Fibroblast of skin of right quadriceps (primary cell): ENCODE data around the gene COQ9.
A peak's percentile ranks its signal among the peaks of the same experiment; 100 is the strongest.
"Not testable (repeated sequence)": the region's sequence is repeated elsewhere in the genome, so short reads cannot be mapped to it uniquely, and the experiment has no call there.

ENCODE experiments used
- DNase-seq: peaks from one replicate; pipeline ENCODE4 v3.0.0-alpha.2; 2013

Gene COQ9

DNA sequence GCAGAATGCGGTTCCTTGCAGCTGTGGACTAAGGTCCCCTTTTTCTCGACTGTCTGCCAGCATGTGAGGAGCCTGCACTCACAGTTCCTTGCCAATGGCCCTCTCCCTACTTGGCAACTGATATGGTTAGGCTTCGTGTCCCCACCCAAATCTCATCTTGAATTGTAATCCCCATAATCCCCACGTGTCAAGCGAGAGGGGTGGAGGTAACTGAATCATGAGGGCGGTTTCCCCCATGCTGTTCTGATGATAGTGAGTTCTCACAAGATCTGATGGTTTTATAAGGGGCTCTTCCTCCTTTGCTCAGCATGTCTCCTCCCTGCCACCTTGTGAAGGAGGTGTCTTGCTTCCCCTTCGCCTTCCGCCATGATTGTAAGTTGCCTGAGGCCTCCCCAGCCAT is 20.0 kb upstream of the COQ9 start:
- DNase-seq: no peak

- DNase-seq: no peak
Measured at GRCh38 chr16:57427824-57428223, 19.5 kb upstream of the COQ9 start.

DNA sequence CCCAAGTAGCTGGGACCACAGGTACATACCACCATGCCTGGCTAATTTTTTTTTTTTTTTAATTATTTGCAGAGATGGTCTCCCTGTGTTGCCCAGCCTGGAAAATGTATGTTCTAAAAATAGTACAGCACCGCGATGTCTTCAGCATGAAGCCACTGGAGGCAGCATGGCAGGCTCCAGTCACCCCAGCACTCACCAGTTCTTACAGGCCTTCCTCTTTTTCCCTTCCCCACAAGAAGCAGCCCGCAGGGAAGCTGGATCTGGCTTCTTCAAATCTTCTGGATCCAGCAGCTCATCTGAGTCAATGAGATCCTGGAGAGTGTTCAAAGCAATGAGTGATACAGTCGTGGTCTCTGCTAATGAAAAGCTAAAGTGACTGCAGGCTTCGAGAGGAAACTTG is 16.3 kb upstream of the COQ9 start:
- no peak for DNase-seq

DNA sequence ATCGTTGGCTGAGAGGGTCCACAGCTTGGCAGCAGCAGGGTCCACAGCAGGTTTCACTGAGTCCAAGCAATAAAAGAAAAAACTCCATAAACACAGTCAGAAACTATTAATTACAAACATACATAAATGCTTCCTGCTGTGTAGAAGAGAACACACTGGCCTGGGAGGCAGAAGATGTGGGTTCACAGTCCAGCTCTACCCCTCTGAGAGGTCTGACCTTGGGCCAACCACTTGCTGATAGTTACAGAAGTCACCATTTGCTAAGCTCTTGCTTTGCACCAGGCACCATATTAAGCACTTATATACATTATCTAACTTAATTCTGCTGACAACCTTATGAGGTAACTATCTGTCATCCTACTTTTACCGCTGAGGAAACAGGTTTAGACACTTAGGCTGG is 14.8 kb upstream of the COQ9 start:
- DNase-seq: no peak

DNA sequence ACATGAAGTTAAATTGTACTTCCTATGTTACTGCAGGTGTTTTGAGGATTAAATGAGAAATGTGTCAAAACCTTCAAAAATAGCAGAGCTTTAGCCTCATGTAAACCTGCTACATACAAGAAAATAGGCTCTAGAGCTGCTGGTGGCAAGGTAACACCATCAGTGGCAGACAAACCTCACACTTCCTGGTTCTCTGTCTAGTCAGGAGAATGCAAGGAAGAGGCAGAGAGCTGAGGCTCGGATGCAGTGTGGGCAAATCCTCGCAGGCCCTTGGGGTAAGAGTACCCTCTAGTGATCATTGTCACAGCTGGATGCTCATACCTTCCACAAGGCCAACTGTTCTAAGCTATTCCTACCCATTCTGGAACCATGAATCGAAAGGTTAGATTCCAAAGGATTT is 14.3 kb upstream of the COQ9 start:
- DNase-seq: no peak

DNA sequence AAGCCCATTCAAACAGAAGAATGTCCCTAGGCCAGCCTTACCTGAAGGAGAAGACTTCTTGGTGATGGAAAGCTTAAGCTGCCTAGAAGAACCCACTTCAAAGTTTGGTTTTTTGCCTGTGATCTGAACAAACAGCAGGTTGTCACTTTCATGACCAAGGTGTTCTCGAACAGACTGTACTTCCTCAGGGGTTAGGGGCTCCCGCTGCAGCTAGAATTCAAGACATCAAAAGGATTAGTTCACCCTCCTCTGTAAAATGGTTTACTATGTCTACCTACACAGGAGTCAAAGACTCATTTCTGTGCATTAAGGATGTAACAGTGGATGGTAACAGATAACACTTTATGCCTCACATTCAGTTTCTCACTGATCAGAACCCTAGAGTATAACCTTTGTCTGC is 13.3 kb upstream of the COQ9 start:
- DNase-seq: no peak

DNA sequence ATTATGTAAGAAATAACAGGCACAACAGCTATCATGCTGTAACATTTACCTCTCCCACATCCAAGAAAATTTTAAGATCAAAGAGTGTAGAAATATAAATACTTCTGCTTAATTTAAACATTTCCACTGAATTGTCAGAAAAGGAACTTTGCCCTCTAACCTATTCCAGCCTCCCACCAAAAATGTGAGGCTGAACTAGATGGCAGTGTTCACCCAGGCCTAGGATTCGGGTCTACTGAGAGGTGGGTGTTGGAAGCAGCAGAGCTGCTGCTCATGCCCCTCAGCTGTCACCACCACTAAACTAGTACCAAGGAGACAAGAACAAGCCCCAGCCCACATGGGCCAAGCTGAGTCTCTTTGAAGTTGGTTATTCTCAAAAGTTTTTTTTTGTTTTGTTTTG is 11.4 kb upstream of the COQ9 start:
- no peak for DNase-seq

DNA sequence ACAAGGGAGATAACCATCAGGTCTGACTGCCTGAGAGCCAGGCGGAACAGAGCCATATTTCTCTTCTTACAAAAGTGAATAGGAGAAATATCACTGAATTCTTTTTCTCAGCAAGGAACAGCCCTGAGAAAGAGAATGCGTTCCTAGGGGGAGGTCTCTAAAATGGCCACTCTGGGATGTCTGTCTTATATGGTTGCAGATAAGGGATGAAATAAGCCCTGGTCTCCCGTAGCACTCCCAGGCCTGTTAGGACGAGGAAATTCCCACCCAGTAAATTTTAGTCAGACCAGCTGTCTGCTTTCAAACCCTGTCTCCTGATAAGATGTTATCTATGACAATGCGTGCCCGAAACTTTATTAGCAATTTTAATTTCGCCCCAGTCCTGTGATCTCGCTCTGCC is 7.3 kb upstream of the COQ9 start:
- not testable (repeated sequence) for DNase-seq

GRCh38 chr16:57440551-57440950 is 6.7 kb upstream of the COQ9 start:
- not testable (repeated sequence) for DNase-seq

DNA sequence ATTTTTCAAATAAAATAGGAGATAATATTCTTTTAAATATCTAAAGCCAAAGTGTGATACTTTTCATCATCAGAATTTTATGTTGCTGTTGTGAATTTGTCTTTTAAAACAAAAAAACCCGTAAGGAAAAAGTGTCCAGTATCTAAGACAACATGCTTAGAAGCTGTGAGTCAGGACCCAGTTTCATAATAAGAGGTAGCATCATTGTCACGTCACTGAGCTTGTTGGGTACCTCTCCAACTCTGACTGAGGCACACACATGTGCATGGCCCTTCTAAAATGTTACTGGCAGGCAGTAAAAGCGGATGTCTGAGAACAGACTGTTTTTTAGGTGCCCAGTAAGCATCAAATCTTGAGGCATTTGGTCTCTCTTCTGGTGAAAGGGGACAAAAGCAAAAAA is 2.6 kb upstream of the COQ9 start:
- no peak for DNase-seq

- no peak for DNase-seq
Measured at GRCh38 chr16:57445510-57445909, 1.8 kb upstream of the COQ9 start.

DNA sequence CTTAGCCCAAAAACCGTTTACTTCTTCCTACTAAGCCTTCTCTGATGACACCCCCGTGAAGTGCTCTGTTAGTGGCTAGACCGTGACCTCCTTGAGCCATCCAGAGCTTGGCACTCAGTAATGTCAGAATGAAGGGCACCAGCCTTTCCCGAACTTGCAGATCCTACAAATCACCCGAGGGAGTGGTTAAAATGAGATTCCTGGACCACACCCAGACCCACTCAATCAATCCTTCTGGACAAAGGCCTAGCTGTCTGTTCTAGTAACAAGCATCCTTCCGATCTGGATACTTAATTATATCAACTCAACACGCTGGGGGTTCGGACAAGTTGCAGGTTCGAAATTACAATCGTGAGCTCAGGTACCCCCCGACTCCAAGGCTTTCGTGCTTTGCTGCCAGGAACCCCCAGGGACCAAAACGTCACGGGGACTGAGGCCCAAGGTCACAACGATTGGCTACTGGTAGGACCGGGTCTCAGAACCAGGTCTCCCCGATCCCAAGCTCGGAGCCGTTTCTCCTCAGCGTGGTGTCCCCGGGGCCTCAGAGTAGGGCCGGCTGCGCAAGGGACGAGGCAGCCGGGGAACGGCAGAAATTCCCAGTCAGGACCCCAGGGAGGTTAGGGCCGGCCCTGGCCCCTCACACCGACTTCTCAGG is 621 bp upstream of the COQ9 start:
- peak; percentile 6 for DNase-seq

GRCh38 chr16:57452021-57452420 is 4.7 kb downstream of the COQ9 start:
- no peak for DNase-seq

DNA sequence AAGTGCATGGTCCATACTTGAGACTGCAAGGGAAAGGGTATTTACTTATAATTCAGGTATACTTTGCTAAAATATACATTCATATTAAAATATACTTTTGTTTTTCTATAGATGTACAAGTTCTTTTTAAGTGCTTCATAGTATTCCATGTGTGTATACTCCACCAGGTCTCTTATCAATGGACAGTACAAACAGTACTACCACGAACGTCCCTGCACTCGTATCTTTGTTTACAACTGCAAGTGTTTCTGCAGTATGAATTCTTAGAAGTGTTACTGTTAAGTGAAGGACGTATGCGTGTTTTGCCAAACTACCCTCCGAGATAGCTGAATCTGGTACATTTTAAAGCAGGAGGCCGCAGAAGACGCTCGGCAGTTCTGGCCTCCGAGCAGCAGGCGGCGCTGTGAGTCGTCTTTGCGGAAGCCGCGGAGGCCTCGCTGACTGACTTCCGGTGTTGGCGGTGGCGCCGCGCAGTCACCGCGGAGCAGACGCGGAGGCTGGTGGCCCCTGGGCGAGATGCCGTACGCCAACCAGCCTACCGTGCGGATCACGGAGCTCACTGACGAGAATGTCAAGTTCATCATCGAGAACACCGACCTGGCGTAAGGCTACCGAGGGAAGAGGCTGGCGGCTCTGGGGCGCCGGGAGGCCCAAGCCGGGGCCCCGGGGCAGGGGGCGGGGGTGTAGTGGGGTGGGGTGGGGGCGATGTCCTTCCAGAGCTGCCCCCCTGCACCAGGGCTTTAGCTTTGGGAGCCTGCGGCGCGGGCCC is 15.1 kb downstream of the COQ9 start, which contains the start of gene POLR2C:
TSS of gene POLR2C (plus strand) at position 471 of the 769 bp plus-strand sequence. CDS start at position 517, 46 bp downstream.
- DNase-seq: peak; percentile 80

GRCh38 chr16:57462978-57463362 is 15.7 kb downstream of the COQ9 start:
- DNase-seq: no peak

- DNase-seq: no peak
Measured at GRCh38 chr16:57464523-57464922, 17.2 kb downstream of the COQ9 start.

- DNase-seq: no peak
Measured at GRCh38 chr16:57468346-57468745, 21.1 kb downstream of the COQ9 start.

DNA sequence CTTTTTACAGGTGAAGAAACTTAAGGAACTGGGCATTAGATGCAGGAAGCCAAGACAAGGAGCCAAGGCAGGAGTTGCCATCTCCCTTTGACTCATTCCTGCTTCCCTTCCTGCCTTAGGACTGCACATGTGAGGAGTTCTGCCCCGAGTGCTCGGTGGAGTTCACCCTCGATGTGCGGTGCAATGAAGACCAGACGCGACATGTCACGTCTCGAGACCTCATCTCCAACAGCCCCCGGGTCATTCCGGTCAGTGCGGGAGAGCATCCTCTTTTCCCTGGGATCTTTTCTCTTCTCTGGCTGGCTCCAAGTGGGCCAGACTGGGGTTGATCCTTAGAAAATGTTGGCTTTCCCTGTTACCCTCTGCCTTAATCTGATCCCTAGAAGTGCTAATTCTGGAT is 21.8 kb downstream of the COQ9 start:
- no peak for DNase-seq

DNA sequence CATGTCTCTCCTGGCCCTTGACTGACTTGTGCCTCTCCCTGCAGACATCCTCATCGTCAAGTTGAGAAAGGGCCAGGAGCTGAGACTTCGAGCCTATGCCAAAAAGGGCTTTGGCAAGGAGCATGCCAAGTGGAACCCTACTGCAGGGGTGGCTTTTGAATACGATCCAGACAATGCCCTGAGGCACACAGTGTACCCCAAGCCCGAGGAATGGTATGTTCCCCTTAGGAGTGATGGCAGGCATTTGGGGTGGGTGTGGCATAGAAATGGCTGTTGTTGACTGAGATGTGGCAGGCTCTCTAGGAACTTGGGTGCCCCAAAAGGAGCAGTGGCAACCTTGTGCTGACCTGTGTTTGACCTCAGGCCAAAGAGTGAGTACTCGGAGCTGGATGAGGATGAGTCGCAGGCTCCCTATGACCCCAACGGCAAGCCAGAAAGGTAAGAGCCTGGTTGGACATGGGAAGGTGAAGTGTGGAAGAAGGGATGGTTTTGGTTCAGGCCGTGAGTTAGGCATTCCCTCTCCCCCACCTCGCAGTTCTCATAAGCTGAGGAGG is 22.7 kb downstream of the COQ9 start:
- DNase-seq: no peak

- DNase-seq: no peak
Measured at GRCh38 chr16:57470711-57471110, 23.4 kb downstream of the COQ9 start.

GRCh38 chr16:57471209-57471608 is 23.9 kb downstream of the COQ9 start:
- no peak for DNase-seq

DNA sequence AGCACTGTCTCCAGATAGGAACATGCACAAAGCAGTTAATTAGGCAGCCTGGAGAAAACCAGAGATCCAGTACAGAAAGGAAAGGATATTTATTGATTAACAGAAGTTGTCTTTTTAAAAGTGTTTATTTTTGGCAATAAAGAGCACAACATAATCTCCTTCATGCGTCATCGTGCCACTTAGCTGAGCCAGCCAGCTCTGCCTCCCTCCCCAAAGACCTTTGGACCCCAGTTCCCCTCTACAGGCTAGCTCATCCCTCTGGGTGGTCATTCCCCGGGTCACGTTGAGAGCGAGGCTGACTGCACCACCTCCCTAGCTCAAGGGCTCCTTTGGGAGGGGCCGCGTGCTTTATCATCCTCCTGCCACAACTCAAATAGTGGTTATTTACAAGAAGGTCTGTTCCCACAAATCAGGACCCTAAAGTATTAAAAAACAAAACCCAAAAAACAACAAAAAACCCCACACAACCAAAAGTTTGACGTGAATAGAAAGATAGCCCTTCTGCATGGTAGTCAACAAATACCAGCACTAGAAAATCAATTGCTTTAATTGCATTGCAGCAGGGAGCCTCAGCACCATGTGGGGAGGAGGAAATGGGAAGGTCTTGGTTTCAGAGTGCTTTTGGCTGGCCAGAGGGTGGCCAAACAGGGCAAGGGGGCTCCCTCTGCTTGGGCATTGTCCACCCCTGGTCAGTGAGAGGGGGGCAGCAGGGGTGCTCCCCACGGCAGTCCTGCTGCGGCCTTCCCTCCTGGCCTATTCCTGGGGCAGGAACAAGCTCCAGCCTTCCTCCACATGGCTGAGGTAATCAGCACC is 24.8 kb downstream of the COQ9 start:
- DNase-seq: no peak

DNA sequence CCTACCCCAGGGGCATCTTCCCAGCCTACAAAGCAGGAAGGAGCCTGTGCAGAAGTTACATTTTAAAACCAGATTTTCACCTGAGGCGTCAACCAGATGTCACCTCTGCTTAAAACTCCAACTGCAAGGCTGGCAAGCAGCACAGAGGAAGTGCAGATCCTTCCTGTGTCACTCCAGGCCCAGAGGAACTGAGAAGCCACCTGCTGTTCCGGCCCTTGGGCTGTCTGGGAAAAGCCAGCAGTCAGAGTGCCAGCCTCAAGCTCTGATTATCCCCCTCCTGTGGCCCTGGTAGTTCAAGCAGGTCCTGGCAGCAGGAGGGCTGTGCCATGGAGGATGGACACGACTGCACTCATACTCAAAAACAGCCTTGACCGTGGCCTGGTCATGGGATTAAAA is 25.4 kb downstream of the COQ9 start:
- DNase-seq: no peak
